GM18519 (cell line): ENCODE results near the gene NLN.
"Not testable (repeated sequence)": the region's sequence is repeated elsewhere in the genome, so short reads cannot be mapped to it uniquely, and the experiment has no call there.

ENCODE experiments used
- ATAC-seq: cut with Tn5 transposase; IDR thresholded peaks from one replicate; pipeline ENCODE4 v1.9.1; 2021; ENCODE audit warnings: mild to moderate bottlenecking, moderate library complexity; ENCODE audit not compliant: unreplicated experiment, low FRiP score

Gene NLN

GRCh38 chr5:65828022-65828896, 106.3 kb downstream of the NLN start:
- ATAC-seq = no peak

GRCh38 chr5:65830856-65831255, 108.9 kb downstream of the NLN start:
- ATAC-seq = no peak

GRCh38 chr5:65831276-65831675, 109.3 kb downstream of the NLN start:
- no peak for ATAC-seq

- ATAC-seq = no peak
Measured at GRCh38 chr5:65832152-65832551, 110.1 kb downstream of the NLN start.

- ATAC-seq = no peak
Measured at GRCh38 chr5:65832603-65833228, 110.7 kb downstream of the NLN start.

- no peak for ATAC-seq
Measured at GRCh38 chr5:65833780-65834179, 111.8 kb downstream of the NLN start.

GRCh38 chr5:65834306-65834705, 112.3 kb downstream of the NLN start:
- ATAC-seq = no peak

GRCh38 chr5:65835191-65835590, 113.2 kb downstream of the NLN start:
- ATAC-seq = no peak

GRCh38 chr5:65837139-65837538, 115.1 kb downstream of the NLN start:
- ATAC-seq = no peak

- not testable (repeated sequence) for ATAC-seq
Measured at GRCh38 chr5:65839170-65839569, 117.2 kb downstream of the NLN start.

GRCh38 chr5:65840071-65840470, 118.1 kb downstream of the NLN start:
- ATAC-seq = no peak

- ATAC-seq = not testable (repeated sequence)
Measured at GRCh38 chr5:65844763-65845162, 122.8 kb downstream of the NLN start.

GRCh38 chr5:65846101-65846500, 124.1 kb downstream of the NLN start:
- no peak for ATAC-seq

- not testable (repeated sequence) for ATAC-seq
Measured at GRCh38 chr5:65847019-65847418, 125.0 kb downstream of the NLN start.

- not testable (repeated sequence) for ATAC-seq
Measured at GRCh38 chr5:65849918-65850317, 127.9 kb downstream of the NLN start.

GRCh38 chr5:65854925-65855324, 132.9 kb downstream of the NLN start:
- no peak for ATAC-seq

- no peak for ATAC-seq
Measured at GRCh38 chr5:65855766-65856315, 133.8 kb downstream of the NLN start.

- ATAC-seq = no peak
Measured at GRCh38 chr5:65856520-65856919, 134.5 kb downstream of the NLN start.

GRCh38 chr5:65858316-65858715, 136.3 kb downstream of the NLN start:
- no peak for ATAC-seq

- ATAC-seq = no peak
Measured at GRCh38 chr5:65861830-65862241, 139.8 kb downstream of the NLN start.

GRCh38 chr5:65862384-65862783, 140.4 kb downstream of the NLN start:
- ATAC-seq = no peak

- ATAC-seq = no peak
Measured at GRCh38 chr5:65863747-65864146, 141.7 kb downstream of the NLN start.
